Astrocyte (in vitro differentiated cells and primary cell): Measurements from ENCODE around the gene HS6ST3.

Source experiments
- CTCF ChIP-seq: IDR thresholded peaks from 2 replicates; pipeline ENCODE4 v1.5.1; 2011; ENCODE audit warnings: low read depth, mild to moderate bottlenecking, inconsistent platforms, low read length, moderate library complexity; ENCODE audit not compliant: insufficient read depth
- EZH2 ChIP-seq: IDR thresholded peaks from 2 replicates; pipeline ENCODE4 v1.6.1; 2012; ENCODE audit warnings: mild to moderate bottlenecking, low read length, inconsistent platforms; ENCODE audit not compliant: insufficient read depth

- TF ChIP-seq CTCF (no peak), EZH2 (no peak)
Measured at GRCh38 chr13:96415831-96416385, 326.0 kb downstream of the HS6ST3 start.
